ENCODE measurements around the gene ANKDD1B. TPM values are rescaled to one million over a fixed set of nuclear protein-coding genes. Genes with fewer than 3 reads are reported as not detected.
"Not testable (repeated sequence)": the region's sequence is repeated elsewhere in the genome, so short reads cannot be mapped to it uniquely, and the experiment has no call there.

ANKDD1B gene
- 1 to 10 TPM; 7.1 to 8.6 TPM for total RNA-seq
- long read RNA-seq, partial matches to known transcripts = 0 of 5 reads
- long read RNA-seq, other reads (novel, unspliced or antisense) = 5 of 5 reads

DNA sequence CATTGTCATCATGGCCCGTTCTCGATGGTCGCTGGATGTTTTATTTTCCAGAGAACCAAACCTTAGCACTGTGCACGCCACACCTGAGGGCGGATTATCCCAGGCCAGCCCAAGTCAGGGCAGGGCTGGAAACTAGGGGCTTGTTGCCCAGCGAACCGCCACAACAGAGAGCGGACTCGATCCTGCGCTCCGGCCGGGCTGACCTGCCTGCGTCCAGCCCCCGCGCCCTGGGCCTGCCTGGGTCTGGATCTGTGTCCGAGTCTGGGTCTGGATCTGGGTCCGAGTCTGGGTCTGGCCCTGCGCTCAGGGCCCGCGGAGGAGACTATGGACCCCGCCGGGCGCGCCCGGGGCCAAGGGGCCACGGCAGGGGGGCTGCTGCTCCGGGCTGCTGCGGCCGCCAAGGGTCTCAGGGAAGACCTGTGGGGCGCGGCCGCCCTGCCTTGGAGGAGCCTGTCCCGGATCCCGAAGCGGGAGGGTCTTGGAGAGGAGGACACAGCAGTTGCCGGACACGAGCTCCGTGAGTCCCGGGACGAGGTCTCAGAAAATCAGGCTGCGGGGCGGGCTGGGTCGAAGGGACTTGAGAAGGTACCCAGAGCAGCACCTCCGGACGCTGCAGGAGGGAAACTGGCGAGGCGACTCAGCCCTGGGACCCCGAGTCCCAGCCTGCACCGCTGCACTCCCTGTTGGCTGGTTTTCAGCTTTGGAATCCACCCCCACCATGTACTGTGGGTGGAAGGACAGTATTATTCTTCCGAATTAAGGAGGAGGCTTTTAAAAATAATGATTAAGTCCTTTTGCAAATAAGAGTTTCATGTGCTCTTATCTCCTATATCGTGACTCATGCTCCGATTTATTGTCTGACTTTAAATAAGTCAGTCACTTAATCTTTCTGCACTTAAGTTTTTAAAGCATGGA is at the start of gene ANKDD1B:
Gene ANKDD1B, plus strand, starts transcription at position 143 of the 915 bp plus-strand sequence. Its CDS starts 182 bp downstream, at position 325.
- ATAC-seq = peak; percentile 77
- intact Hi-C loops (cut with DNase I, micrococcal nuclease) = no loop called here
- peak; percentile 38 to 60 for DNase-seq

DNA sequence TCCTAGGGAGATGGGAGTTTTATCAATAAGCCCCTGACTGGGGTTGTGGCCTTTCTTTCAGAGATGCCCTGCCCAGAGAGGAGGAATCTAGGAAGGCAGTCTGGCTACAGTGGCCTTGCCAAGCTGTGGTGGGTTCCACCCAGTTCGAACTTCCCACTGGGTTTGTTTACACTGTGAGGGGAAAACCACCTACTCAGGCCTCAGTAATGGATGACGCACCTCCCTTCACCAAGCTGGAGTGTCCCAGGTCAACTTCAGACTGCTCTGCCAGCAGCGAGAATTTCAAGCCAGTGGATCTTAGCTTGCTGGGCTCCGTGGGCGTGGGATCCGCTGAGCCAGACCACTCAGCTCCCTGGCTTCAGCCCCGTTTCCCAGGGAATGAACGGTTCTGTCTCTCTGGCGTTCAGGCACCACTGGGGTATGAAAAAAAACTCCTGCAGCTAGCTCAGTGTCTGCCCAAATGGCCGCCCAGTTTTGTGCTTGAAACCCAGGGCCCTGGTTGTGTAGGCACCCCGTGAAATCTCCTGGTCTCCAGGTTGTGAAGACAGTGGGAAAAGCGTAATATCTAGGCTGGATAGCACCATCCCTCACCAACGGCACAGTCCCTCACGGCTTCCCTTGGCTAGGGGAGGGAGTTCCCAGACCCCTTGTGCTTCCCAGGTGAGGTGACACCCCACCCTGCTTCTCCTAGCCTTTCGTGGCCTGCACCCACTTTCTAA is 45.1 kb upstream of the ANKDD1B start:
- ATAC-seq; intact Hi-C loops (cut with DNase I, micrococcal nuclease); DNase-seq: not testable (repeated sequence)

DNA sequence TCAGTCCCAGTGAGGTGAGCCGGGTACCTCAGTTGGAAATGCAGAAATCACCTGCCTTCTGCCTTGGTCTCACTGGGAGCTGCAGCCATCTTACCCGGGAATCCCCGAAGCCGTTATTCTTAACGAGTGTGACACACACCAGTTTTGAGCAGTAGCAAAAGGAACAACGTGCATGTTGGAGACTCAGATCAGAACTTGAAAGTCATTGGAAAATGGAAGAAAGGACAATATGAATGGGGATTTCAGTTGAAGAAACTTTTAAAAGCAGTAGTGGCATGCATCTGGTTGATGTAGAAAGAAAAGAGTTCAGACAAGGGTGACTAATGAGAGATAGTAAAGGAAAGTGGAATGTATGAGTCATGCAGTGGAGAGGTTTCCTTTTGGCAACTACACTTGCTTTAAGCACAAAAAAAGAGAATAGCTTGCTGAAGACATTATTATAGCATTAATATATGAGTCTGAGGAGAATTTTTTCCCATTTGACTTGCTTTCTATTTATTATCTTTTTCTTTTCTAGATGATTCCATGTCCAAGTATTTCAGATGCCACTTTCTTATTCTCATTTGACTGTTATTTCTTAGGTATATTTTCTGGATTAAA is 44.4 kb upstream of the ANKDD1B start:
- intact Hi-C loops (cut with DNase I, micrococcal nuclease) = no loop called here
- ATAC-seq (peak; percentile 54), DNase-seq (no peak)

- intact Hi-C loops (cut with DNase I, micrococcal nuclease) = no loop called here
- ATAC-seq (no peak), DNase-seq (no peak)
Observed at GRCh38 chr5:75567710-75568109, 43.5 kb upstream of the ANKDD1B start.

- intact Hi-C loops (cut with DNase I, micrococcal nuclease) = no loop called here
- DNase-seq (no peak), ATAC-seq (no peak)
Observed at GRCh38 chr5:75568202-75568601, 43.1 kb upstream of the ANKDD1B start.

DNA sequence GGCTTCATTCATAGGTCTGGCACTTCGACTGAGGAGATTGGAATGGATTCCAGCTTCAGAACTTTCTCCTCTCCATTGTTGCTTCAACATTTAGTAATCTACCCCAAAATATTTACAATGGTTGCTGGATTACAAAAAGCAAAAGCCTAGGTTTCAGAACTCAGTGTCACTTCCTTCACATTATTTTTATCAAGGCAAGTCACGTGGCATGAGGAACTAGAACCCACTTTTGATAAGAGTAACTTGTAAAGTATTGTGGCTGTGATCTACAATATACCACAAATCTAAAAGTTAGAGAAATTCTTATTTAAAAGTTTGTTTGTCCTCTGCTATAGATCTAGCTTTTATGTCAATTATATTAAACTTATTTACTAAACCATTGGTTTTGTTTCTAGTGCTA is 39.7 kb upstream of the ANKDD1B start:
- intact Hi-C loops (cut with DNase I, micrococcal nuclease) = no loop called here
- no peak for ATAC-seq

DNA sequence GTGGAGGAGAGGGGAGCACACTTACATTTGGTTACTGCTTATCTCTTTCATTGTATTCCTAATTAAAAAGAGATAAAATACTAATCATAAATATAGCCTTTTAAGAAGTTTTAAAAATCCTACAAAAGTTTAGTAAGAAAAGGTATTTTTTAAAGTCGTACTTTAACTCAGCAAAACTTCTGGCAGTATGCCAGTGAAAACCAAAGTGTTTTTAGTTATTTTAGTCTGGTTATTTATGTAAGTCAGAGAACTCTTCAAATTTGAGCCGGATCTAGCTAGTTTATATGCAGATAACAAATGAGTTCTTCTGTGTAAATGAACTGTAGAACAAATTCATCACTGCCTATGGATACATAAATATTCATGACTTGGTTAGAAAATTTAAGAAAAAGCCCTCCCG is 36.5 kb upstream of the ANKDD1B start:
- ATAC-seq (no peak), DNase-seq (no peak)
- intact Hi-C loops (cut with DNase I, micrococcal nuclease) = no loop called here

More for the DNA sequence above, 39.7 kb upstream of the ANKDD1B start:
- no peak for DNase-seq

- intact Hi-C loops (cut with DNase I, micrococcal nuclease); ATAC-seq; DNase-seq: not testable (repeated sequence)
Observed at GRCh38 chr5:75578280-75578679, 33.0 kb upstream of the ANKDD1B start.

DNA sequence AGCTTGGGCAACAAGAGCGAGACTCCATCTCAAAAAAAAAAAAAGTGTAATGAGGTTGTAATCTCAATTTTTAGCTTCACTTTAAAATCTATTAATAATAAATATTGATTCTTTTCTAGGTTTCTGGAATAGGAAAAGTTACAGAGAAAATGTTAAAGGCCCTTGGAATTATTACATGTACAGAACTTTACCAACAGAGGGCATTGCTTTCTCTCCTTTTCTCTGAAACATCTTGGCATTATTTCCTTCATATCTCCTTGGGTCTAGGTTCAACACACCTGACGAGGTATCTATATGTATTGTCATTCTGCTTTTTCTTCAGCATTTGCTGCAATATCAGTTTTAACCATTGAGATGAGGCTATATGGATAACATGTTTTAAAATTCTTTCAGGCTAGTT is 26.6 kb upstream of the ANKDD1B start:
- peak; percentile 62 for ATAC-seq
- no peak for DNase-seq
- intact Hi-C loops (cut with DNase I, micrococcal nuclease) = no loop called here

- no peak for DNase-seq
- no peak for ATAC-seq
- intact Hi-C loops (cut with DNase I, micrococcal nuclease) = no loop called here
Observed at GRCh38 chr5:75588666-75589065, 22.6 kb upstream of the ANKDD1B start.

GRCh38 chr5:75600535-75600934 is 10.7 kb upstream of the ANKDD1B start:
- ATAC-seq (no peak), DNase-seq (no peak)
- intact Hi-C loops (cut with DNase I, micrococcal nuclease) = no loop called here

DNA sequence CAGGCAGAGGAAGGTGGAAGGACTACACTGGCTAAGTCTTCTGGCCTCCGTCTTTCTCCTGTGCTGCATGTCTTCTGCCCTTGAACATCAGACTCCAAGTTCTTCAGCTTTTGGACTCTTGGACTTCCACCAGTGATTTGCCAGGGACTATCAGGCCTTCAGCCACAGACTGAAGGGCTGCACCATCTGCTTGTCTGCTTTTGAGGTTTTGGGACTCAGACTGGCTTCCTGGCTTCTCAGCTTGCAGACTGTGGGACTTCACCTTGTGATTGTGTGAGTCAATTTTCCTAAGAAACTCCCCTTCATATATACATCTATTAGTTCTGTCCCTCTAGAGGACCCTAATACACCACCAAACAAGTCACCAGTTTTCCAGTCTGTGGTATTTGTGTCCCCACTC is 9.7 kb upstream of the ANKDD1B start:
- ATAC-seq (no peak), DNase-seq (no peak)
- intact Hi-C loops (cut with DNase I, micrococcal nuclease) = no loop called here

- ATAC-seq (no peak), DNase-seq (no peak)
- intact Hi-C loops (cut with DNase I, micrococcal nuclease) = no loop called here
Observed at GRCh38 chr5:75601996-75602395, 9.3 kb upstream of the ANKDD1B start.

GRCh38 chr5:75603371-75603770 is 7.9 kb upstream of the ANKDD1B start:
- intact Hi-C loops (cut with DNase I, micrococcal nuclease) = no loop called here
- DNase-seq = no peak
- ATAC-seq = no peak

- intact Hi-C loops (cut with DNase I, micrococcal nuclease) = no loop called here
- no peak for ATAC-seq
- no peak for DNase-seq
Observed at GRCh38 chr5:75603821-75604220, 7.4 kb upstream of the ANKDD1B start.

DNA sequence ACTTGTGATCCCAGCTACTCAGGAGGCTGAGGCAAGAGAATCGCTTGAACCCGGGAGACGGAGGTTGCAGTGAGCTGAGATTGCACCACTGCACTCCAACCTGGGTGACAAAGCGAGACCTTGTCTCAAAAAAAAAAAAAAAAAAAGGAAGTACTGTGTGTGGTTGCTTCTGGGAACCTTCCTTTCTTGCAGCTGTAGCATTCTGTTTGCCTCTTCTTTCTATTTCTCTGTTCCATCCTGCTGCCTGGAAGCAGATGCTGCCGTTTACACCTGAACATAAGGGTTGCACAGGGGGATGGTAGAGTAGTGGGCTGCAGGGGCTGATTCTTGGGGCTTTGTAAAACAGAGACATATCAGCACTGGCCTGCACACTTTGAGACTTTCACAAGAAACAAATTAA is 3.9 kb upstream of the ANKDD1B start:
- ATAC-seq; intact Hi-C loops (cut with DNase I, micrococcal nuclease); DNase-seq: not testable (repeated sequence)

DNA sequence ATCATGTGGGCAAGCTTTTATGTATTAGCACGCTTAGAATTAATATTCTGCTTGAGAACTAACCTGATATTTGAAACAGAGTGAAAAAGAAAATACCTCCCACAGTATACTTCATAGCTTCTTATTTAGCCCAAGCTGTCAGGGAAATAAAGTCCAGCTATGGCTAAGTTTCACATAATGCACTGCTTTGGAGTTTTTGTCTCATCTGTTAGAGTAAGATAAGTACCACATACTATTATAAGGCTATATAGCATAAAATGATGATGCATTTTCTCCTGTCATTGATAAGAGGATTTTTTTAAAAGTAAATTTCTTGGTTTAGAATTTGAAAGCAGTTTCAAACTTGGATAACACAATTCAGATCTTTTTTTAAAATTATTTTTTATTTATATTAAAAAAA is 2.4 kb upstream of the ANKDD1B start:
- intact Hi-C loops (cut with DNase I, micrococcal nuclease) = no loop called here
- no peak for ATAC-seq
- DNase-seq = no peak

DNA sequence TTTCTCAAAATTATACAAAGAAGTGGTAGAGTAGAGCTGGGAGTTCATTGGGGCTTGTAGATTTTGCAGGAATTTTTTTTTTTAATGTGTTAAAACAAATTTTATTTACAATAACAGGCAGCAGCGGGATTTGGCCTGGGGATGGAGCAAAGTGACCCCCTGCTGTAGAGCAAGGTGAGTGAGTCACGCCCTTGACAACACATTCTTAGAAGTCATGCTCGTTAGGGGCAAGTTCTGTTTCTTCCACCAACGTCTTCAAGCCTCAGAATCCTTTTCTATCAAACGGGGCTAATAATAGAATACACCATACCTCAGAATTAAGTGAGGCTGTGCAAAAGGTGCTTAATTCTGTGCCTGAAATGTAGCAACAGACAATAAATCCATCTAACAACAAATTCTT is 1.1 kb upstream of the ANKDD1B start:
- no peak for DNase-seq
- intact Hi-C loops (cut with DNase I, micrococcal nuclease) = no loop called here
- no peak for ATAC-seq

DNA sequence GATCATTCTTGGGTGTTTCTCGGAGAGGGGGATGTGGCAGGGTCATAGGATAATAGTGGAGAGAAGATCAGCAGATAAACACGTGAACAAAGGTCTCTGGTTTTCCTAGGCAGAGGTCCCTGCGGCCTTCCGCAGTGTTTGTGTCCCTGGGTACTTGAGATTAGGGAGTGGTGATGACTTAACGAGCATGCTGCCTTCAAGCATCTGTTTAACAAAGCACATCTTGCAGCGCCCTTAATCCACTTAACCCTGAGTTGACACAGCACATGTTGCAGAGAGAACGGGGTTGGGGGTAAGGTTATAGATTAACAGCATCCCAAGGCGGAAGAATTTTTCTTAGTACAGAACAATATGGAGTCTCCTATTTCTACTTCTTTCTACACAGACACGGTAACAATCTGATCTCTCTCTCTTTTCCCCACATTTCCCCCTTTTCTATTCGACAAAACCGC is 368 bp upstream of the ANKDD1B start:
- intact Hi-C loops (cut with DNase I, micrococcal nuclease) = not testable (repeated sequence)
- DNase-seq = peak in 1 of 2 donors; percentile 43
- peak; percentile 57 for ATAC-seq
